ENCODE measurements around the gene TAOK3.

- no peak for TF ChIP-seq CTCF (conservative IDR thresholded peaks at IDR 0.05)
- TF ChIP-seq EZH2 (IDR thresholded peaks at IDR 0.05; ENCODE audit: low read depth) = no peak
Measured at GRCh38 chr12:118409834-118410233, 37.1 kb upstream of the TAOK3 start.
